Progenitor cell of endocrine pancreas (in vitro differentiated cells): ENCODE data around the gene LSM6. TPM values are rescaled to one million over a fixed set of nuclear protein-coding genes. Genes with fewer than 3 reads are reported as not detected.

Experiments used
- DNase-seq: peaks from one replicate; pipeline ENCODE4 v3.0.0; 2021; ENCODE audit warnings: low spot score; ENCODE audit not compliant: unreplicated experiment
- H3K27ac Mint-ChIP-seq: 2 replicates; pipeline ENCODE4 v1.8.0; 2021; ENCODE audit warnings: mild to moderate bottlenecking, moderate library complexity, mixed read lengths
- H3K27me3 Mint-ChIP-seq: 2 replicates; pipeline ENCODE4 v1.8.0; 2021; ENCODE audit warnings: mixed read lengths
- H3K36me3 Mint-ChIP-seq: 2 replicates; pipeline ENCODE4 v1.8.0; 2022; ENCODE audit warnings: mixed read lengths; ENCODE audit not compliant: insufficient read depth
- H3K4me1 Mint-ChIP-seq: 2 replicates; pipeline ENCODE4 v1.8.0; 2021; ENCODE audit warnings: low read depth, mixed read lengths
- H3K4me3 Mint-ChIP-seq: 2 replicates; pipeline ENCODE4 v1.8.0; 2021; ENCODE audit warnings: low read depth, mild to moderate bottlenecking, moderate library complexity, mixed read lengths
- H3K9me3 Mint-ChIP-seq: 2 replicates; pipeline ENCODE4 v1.8.0; 2021; ENCODE audit warnings: low read depth, mixed read lengths
- total RNA-seq: library from RNA; stranded (reverse); gene quantifications from 2 replicates; pipeline ENCODE4 v1.2.1, GENCODE V29; 2021
- TF ChIP-seq, protein P1 (sequence below): fragments of 200-600 bp; sonication (generic); IDR thresholded peaks from one replicate; pipeline ENCODE4 v1.5.0; 2021; ENCODE audit warnings: antibody characterized with exemption, mild to moderate bottlenecking; ENCODE audit not compliant: unreplicated experiment

Gene LSM6
- total RNA-seq, 1 donor from 2014 or later, result 52.6 TPM

DNA sequence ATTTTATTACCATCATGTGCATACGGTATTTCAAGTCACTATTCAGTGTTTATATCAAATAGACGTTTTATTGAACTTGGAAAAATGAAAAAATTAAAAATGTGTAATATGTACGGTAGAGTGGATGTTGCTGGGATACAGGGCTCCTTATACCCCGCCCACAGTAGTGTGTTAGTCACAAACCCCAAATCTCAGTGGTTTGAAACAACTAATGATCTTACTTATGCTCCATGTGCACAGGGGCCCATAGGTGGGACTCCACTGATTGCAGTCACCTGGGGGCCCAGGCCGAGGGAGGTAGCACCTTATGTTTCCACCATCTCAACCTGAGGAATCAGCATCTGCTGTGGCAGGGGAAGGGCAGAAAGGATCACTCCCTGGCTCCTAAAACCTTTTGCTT is 18.1 kb downstream of the LSM6 start:
- no peak overlapping the region for H3K4me3 Mint-ChIP-seq
- no peaks in the 10 kb centered on the region for H3K9me3 Mint-ChIP-seq
- peaks cover 10% of the 10 kb centered on the region for H3K36me3 Mint-ChIP-seq
- H3K27me3 Mint-ChIP-seq, result no peaks in the 10 kb centered on the region
- DNase-seq, result no peak
- no peak overlapping the region for H3K27ac Mint-ChIP-seq
- H3K4me1 Mint-ChIP-seq, result no peaks in the 10 kb centered on the region
- TF ChIP-seq, protein P1, sequence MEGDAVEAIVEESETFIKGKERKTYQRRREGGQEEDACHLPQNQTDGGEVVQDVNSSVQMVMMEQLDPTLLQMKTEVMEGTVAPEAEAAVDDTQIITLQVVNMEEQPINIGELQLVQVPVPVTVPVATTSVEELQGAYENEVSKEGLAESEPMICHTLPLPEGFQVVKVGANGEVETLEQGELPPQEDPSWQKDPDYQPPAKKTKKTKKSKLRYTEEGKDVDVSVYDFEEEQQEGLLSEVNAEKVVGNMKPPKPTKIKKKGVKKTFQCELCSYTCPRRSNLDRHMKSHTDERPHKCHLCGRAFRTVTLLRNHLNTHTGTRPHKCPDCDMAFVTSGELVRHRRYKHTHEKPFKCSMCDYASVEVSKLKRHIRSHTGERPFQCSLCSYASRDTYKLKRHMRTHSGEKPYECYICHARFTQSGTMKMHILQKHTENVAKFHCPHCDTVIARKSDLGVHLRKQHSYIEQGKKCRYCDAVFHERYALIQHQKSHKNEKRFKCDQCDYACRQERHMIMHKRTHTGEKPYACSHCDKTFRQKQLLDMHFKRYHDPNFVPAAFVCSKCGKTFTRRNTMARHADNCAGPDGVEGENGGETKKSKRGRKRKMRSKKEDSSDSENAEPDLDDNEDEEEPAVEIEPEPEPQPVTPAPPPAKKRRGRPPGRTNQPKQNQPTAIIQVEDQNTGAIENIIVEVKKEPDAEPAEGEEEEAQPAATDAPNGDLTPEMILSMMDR, result no peak

DNA sequence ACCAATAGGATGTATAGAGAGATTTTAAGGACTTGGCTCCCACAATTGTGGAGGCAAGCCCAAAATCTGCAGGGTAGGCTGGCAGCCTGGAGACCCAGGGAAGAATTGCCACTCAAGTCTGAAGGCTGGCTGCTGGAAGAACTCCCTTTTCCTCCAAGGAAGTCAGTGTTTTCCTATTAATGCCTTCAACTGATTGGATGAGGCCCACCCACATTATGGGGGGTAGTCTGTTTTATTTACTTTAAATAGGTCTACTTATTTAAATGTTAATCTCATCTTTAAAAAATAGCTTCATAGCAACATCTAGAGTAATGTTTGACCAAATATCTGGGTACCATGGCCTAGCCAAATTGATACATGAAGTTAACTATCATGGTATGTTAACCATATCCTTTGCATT is 18.7 kb downstream of the LSM6 start:
- no peak overlapping the region for H3K4me3 Mint-ChIP-seq
- no peaks in the 10 kb centered on the region for H3K27me3 Mint-ChIP-seq

DNA sequence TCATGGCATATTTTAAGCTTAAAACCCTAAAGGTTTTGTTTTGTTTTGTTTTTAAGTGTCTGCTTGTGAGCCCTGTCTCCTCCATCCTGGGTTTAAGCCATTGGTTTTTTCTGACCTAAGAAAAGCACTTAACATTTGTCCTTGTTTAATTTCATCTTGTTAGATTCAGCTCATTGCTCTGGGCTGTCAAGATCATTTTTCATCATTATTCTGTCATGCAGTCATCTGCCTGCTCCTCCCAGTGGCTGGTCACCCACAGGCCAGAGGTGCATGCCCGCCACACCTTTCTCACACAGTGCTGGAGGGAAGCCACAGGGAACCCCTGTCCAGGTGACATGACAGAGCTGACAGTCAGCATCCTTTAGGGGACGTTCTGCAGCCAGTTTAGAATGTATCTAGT is 27.1 kb downstream of the LSM6 start:
- H3K4me1 Mint-ChIP-seq, result no peaks in the 10 kb centered on the region
- H3K9me3 Mint-ChIP-seq, result peaks cover 3% of the 10 kb centered on the region
- TF ChIP-seq, protein P1, result no peak
- H3K27ac Mint-ChIP-seq, result no peak overlapping the region
- no peak for DNase-seq
- no peak overlapping the region for H3K4me3 Mint-ChIP-seq
- peaks cover 3% of the 10 kb centered on the region for H3K36me3 Mint-ChIP-seq
- H3K27me3 Mint-ChIP-seq, result no peaks in the 10 kb centered on the region

More for the DNA sequence above, 18.7 kb downstream of the LSM6 start:
- peaks cover 10% of the 10 kb centered on the region for H3K36me3 Mint-ChIP-seq
- TF ChIP-seq, protein P1, result no peak
- H3K4me1 Mint-ChIP-seq, result no peaks in the 10 kb centered on the region
- no peak overlapping the region for H3K27ac Mint-ChIP-seq
- no peak for DNase-seq
- H3K9me3 Mint-ChIP-seq, result no peaks in the 10 kb centered on the region

DNA sequence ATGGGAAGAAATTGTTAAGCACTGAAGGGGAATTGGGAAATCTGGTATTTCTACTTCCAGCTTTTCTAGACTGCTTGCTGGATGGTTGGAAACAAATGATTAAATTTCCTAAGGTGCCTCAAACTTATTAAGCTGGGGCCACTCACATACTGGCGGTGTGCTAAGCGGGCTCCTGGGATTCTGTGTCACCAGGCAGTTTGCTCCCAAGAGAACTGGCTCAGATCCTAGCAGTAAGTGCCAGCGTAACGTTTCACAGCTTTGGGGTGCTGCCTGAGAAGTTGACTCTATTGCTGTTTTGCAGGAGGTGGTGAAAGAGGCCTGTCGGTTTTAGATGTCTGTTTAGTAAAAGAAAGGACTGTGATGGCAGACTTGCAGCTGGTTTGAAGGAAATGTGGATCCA is 31.9 kb downstream of the LSM6 start:
- H3K27ac Mint-ChIP-seq, result no peak overlapping the region
- peaks cover 3% of the 10 kb centered on the region for H3K9me3 Mint-ChIP-seq
- H3K36me3 Mint-ChIP-seq, result peaks cover 2% of the 10 kb centered on the region
- DNase-seq, result no peak
- TF ChIP-seq, protein P1, result no peak
- H3K27me3 Mint-ChIP-seq, result peaks cover 8% of the 10 kb centered on the region
- H3K4me1 Mint-ChIP-seq, result no peaks in the 10 kb centered on the region
- no peak overlapping the region for H3K4me3 Mint-ChIP-seq

DNA sequence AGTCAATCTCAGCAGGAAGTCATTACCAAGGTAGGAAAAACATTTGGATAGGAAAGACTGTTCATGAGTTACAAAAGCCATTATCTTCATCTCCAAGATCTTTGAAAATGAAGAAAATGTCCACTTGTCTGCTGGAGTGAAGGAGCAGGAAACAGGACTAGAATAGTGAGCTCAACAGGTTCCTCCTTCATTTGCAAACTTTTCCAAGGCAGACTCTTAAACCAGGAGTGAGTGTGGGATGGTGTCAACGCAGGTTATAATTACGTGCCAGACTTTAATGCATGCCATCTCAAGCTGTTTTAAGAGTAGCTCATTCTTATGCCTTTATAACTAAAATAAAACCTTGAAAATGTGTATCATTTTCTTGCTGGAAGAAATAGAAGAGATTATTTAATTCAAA is 35.4 kb downstream of the LSM6 start:
- Mint-ChIP-seq H3K27me3 (peaks cover 8% of the 10 kb centered on the region), H3K9me3 (no peaks in the 10 kb centered on the region)

More for the DNA sequence above, 35.4 kb downstream of the LSM6 start:
- no peak overlapping the region for H3K4me3 Mint-ChIP-seq
- no peaks in the 10 kb centered on the region for H3K4me1 Mint-ChIP-seq
- H3K36me3 Mint-ChIP-seq, result no peaks in the 10 kb centered on the region
- no peak for DNase-seq
- TF ChIP-seq, protein P1, result no peak
- H3K27ac Mint-ChIP-seq, result no peak overlapping the region
